ENCODE results near the gene PDE1A. TPM values are rescaled to one million over a fixed set of nuclear protein-coding genes. Genes with fewer than 3 reads are reported as not detected.

Gene PDE1A
- total and polyA plus RNA-seq, 10 of the 15 experiments (the other 5 are each of a cell fraction or from before 2014, with no cell fraction given): 1.1 TPM; not detected in 9

DNA sequence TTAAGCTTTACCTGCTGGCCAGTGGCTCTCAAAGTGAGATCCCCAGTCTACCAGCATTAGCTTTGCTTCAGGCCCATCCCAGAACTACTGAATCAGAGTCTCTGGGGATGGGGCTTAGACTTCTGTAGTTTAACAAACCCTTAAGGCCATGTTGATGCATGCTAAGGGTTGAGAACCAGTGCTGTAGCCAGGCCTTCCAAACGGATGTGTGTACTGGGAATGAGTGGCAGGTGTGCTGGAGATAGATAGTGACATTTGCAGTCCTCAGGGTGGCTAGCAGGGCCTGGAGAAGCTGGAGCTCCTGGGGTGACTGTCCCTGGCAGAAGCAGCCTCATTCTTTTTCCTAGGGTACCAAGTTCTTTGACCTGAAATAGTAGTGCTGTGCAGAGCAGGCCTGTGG, 292.6 kb downstream of the PDE1A start:
- intact Hi-C loops (cut with micrococcal nuclease; ENCODE audit: unreplicated experiment): no loop called here
- no peaks in the 10 kb centered on the region for H4K20me1 ChIP-seq (ENCODE audit: control insufficient read depth, insufficient read depth)
- no peak overlapping the region for H3K27ac ChIP-seq (ENCODE audit: control insufficient read depth, insufficient read depth)
- H3K9me3 ChIP-seq (replicated peaks; ENCODE audit: control insufficient read depth, insufficient read depth, low read length): no peaks in the 10 kb centered on the region
- TF ChIP-seq MEF2B (IDR thresholded peaks at IDR 0.05; ENCODE audit: partially characterized antibody, poor library complexity, severe bottlenecking) (no peak), SREBF2 (IDR thresholded peaks at IDR 0.05; ENCODE audit: low read length) (no peak), POU2F2 (IDR thresholded peaks at IDR 0.05; ENCODE audit: borderline replicate concordance, low read depth, low read length) (no peak)
- ChIA-PET RAD21 (ENCODE audit: unreplicated experiment) (no interaction called here), POLR2A (no interaction called here), CTCF (no interaction called here), SMC1A (ENCODE audit: uncharacterized antibody, unreplicated experiment) (interaction anchor here (0.7 kb wide), 1 partner anchor 26 kb away, joined by 3 read pairs; no protein-coding TSS in a partner anchor)
- no peak overlapping the region for H3K4me3 ChIP-seq
- FAIRE-seq: no peak
- H3K4me1 ChIP-seq (ENCODE audit: control insufficient read depth, insufficient read depth, low read length): no peaks in the 10 kb centered on the region
- no peak overlapping the region for H2AFZ ChIP-seq (ENCODE audit: control insufficient read depth, low read depth, low read length)
- H3K27me3 ChIP-seq (replicated peaks in 1 of 2; ENCODE audit: control insufficient read depth in 2 of 2, insufficient read depth in 2 of 2, low read length in 1 of 2): no peaks in the 10 kb centered on the region
- H3K36me3 ChIP-seq (ENCODE audit: control insufficient read depth in 2 of 2, insufficient read depth in 2 of 2, low read length in 1 of 2): no peaks in the 10 kb centered on the region
- DNase-seq (ENCODE audit: low read depth, low spot score): no peak
- H3K4me2 ChIP-seq (ENCODE audit: control insufficient read depth, insufficient read depth): no peak overlapping the region
- no TSS peak for BruUV-seq (replicated peaks)
- H3K79me2 ChIP-seq (ENCODE audit: control insufficient read depth, insufficient read depth, low read length): no peaks in the 10 kb centered on the region
- in situ Hi-C loops (cut with MboI): no loop called here
- 0% methylated on average over 1 of the region's 1 CpG for WGBS (ENCODE audit: insufficient coverage, insufficient replicate concordance, low lambda C conversion rate, missing lambda C conversion rate)
- no peak for ATAC-seq
- H3K9ac ChIP-seq (ENCODE audit: control insufficient read depth, insufficient read depth, low read length): no peak overlapping the region

DNA sequence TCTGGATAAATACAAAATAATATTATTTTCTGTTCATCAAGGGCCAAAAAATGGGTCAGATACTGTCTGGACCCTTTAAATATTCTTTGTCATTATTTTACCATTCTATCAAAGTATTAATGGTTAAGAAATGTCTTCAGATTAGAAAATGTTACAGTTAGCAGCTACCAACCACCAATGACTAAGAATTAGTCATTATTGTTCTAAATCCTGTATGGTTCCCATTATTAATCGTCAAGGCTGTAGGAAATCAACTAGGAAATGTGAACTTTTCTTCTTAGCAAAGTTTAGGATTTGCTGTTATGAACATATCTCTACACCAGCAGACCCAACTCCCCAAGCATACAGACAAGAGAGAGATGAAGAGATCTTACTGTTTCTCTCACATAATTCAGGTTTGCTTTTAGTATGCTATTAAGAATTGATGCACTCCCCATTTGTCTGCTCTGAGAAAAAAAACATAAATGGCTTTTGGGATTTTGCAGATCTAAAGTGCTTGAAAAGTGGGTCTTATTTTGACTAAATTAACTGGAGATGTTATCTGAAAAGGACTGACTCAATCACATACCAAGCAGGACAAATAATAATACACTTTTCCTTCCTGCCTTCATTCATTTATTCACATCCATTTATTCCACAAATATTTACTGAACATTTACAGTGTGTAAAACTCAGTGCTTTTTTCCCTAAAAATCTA, 293.5 kb downstream of the PDE1A start:
- no peak for FAIRE-seq
- H3K9ac ChIP-seq (ENCODE audit: control insufficient read depth, insufficient read depth, low read length): no peak overlapping the region

More for the DNA sequence above, 293.5 kb downstream of the PDE1A start:
- intact Hi-C loops (cut with micrococcal nuclease; ENCODE audit: unreplicated experiment): no loop called here
- CTCF ChIA-PET: no interaction called here
- ATAC-seq (no peak), DNase-seq (ENCODE audit: low read depth, low spot score) (no peak)
- no peaks in the 10 kb centered on the region for H4K20me1 ChIP-seq (ENCODE audit: control insufficient read depth, insufficient read depth)
- H3K36me3 ChIP-seq (ENCODE audit: control insufficient read depth in 2 of 2, insufficient read depth in 2 of 2, low read length in 1 of 2): no peaks in the 10 kb centered on the region
- no peaks in the 10 kb centered on the region for H3K27me3 ChIP-seq (replicated peaks in 1 of 2; ENCODE audit: control insufficient read depth in 2 of 2, insufficient read depth in 2 of 2, low read length in 1 of 2)
- POLR2A ChIA-PET: no interaction called here
- H3K4me1 ChIP-seq (ENCODE audit: control insufficient read depth, insufficient read depth, low read length): no peaks in the 10 kb centered on the region
- no peaks in the 10 kb centered on the region for H3K79me2 ChIP-seq (ENCODE audit: control insufficient read depth, insufficient read depth, low read length)
- no peak overlapping the region for H3K4me3 ChIP-seq
- WGBS (ENCODE audit: insufficient coverage, insufficient replicate concordance, low lambda C conversion rate, missing lambda C conversion rate): 0% methylated on average over 1 of the region's 1 CpG
- SMC1A ChIA-PET (ENCODE audit: uncharacterized antibody, unreplicated experiment): interaction anchor here (0.7 kb wide), 1 partner anchor 25 kb away, joined by 3 read pairs; no protein-coding TSS in a partner anchor
- no peak overlapping the region for H3K4me2 ChIP-seq (ENCODE audit: control insufficient read depth, insufficient read depth)
- no TSS peak for BruUV-seq (replicated peaks)
- in situ Hi-C loops (cut with MboI): no loop called here
- H3K27ac ChIP-seq (ENCODE audit: control insufficient read depth, insufficient read depth): no peak overlapping the region
- RAD21 ChIA-PET (ENCODE audit: unreplicated experiment): no interaction called here
- no peak for TF ChIP-seq CHD2 (IDR thresholded peaks at IDR 0.05; ENCODE audit: borderline replicate concordance, low read depth, low read length)
- no peak for TF ChIP-seq SMAD5 (IDR thresholded peaks at IDR 0.05; ENCODE audit: low read depth)
- TF ChIP-seq, protein P1, sequence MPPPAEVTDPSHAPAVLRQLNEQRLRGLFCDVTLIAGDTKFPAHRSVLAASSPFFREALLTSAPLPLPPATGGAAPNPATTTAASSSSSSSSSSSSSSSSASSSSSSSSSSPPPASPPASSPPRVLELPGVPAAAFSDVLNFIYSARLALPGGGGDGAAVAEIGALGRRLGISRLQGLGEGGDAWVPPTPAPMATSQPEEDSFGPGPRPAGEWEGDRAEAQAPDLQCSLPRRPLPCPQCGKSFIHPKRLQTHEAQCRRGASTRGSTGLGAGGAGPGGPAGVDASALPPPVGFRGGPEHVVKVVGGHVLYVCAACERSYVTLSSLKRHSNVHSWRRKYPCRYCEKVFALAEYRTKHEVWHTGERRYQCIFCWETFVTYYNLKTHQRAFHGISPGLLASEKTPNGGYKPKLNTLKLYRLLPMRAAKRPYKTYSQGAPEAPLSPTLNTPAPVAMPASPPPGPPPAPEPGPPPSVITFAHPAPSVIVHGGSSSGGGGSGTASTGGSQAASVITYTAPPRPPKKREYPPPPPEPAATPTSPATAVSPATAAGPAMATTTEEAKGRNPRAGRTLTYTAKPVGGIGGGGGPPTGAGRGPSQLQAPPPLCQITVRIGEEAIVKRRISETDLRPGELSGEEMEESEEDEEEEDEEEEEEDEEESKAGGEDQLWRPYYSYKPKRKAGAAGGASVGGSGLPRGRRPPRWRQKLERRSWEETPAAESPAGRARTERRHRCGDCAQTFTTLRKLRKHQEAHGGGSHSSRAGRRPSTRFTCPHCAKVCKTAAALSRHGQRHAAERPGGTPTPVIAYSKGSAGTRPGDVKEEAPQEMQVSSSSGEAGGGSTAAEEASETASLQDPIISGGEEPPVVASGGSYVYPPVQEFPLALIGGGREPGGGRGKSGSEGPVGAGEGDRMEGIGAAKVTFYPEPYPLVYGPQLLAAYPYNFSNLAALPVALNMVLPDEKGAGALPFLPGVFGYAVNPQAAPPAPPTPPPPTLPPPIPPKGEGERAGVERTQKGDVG (CRISPR knock-in tag; IDR thresholded peaks at IDR 0.05): no peak
- TF ChIP-seq PAX8 (IDR thresholded peaks at IDR 0.05): no peak
- TF ChIP-seq NR2C2 (IDR thresholded peaks at IDR 0.05; ENCODE audit: borderline replicate concordance, control insufficient read depth, insufficient read length, low read depth): no peak
- no peak overlapping the region for H2AFZ ChIP-seq (ENCODE audit: control insufficient read depth, low read depth, low read length)
- no peaks in the 10 kb centered on the region for H3K9me3 ChIP-seq (replicated peaks; ENCODE audit: control insufficient read depth, insufficient read depth, low read length)

Data from GM12878 (cell line).